T-helper 1 cell treated with Interleukin-12 subunit alpha and Interleukin-12 subunit beta and Interleukin-4 antibody, amounts not matched to agents 30 ng/mL and 1 ng/mL, for 36 hours (primary cell): ENCODE measurements around the gene TRIM61. TPM values are rescaled to one million over a fixed set of nuclear protein-coding genes. Genes with fewer than 3 reads are reported as not detected.
"Not testable (repeated sequence)": the region's sequence is repeated elsewhere in the genome, so short reads cannot be mapped to it uniquely, and the experiment has no call there.

Experiments
- intact Hi-C: fragments of 100-400 bp; cut with micrococcal nuclease; formaldehyde crosslinking; loops from one replicate; pipeline ENCODE4 v1.15.1; 2024
- total RNA-seq: library from RNA; stranded (reverse); gene quantifications from 2 replicates; pipeline ENCODE4 v1.2.3, GENCODE V29; 2022

Gene TRIM61
- 2.5 and 5.1 TPM in 2 replicates for total RNA-seq

DNA sequence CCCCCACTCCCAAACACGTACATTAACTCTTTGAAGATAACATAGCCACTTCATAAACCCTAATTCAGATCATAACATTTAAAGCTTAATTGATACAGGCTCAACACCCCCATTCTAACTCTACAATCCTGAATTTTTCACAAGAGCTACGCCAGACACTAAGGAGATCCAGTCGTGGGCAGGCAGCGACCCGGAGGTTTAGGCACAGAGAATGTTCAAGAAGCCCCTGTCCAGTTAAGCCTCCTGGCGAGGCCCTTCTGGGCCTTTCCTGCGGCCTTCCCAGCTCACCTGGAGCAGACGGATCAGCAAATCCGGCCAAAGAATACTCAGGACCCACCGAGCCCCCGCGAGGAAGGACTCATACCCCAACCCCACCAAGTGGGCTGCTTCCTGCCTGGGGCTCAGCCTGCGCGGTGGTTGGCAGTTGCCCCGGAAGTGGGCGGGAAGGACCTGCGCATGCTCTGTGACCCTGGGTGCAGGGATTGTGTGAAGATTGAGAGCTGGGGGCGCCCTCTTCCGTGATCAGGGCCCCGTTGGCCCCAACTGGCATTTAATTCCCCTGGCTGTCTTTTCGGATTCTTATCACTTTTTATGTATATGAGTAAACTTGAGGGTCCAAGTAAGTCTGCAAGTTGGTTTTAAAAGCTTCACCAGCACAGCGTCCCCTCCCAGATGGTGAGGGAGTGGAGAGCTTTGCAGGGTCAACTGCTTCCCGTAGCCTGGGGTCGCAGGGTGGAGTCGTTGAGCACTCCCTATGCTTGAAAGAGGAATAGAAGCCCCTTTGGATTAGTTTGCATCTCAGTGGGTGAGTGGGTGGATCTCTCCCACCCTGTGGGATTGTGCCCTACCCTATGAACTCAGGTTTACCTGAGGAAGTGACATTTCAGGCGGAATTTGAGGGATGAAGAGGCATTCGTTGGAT lies at the start of gene TRIM61:
Gene TRIM61, minus strand, starts transcription at position 415 of the 922 bp plus-strand sequence. CDS start 7,655 bp downstream, outside the sequence.
- intact Hi-C loops: loop anchor here (1.0 to 2.0 kb wide), 3 partner anchors 21 to 135 kb away; partner anchors contain the start of gene TMEM192

DNA sequence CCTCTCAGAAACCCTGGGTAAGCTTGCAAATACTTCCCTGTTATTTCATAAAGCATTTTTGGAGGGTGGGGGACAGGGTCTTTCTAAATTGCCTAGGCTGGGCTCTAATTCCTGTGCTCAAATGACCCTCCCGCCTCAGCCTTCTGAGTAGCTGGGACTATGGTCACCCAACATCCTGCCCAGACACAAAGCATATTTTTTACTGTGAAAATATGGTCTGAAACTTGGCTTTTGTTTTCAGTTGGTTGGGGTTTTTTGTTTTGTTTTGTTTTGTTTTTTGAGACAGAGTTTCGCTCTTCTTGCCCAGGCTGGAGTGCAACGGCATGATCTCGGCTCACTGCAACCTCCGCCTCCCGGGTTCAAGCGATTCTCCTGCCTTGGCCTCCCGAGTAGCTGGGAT lies 48.3 kb upstream of the TRIM61 start:
- intact Hi-C loops: not testable (repeated sequence)

DNA sequence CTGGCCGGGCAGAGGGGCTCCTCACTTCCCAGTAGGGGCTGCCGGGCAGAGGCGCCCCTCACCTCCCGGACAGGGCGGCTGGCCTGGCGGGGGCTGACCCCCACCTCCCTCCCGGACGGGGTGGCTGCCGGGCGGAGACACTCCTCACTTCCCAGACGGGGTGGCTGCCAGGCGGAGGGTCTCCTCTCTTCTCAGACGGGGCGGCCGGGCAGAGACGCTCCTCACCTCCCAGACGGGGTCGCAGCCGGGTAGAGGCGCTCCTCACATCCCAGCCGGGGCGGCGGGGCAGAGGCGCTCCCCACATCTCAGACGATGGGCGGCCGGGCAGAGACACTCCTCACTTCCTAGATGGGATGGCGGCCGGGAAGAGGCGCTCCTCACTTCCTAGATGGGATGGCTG lies 42.5 kb upstream of the TRIM61 start:
- intact Hi-C loops: not testable (repeated sequence)

DNA sequence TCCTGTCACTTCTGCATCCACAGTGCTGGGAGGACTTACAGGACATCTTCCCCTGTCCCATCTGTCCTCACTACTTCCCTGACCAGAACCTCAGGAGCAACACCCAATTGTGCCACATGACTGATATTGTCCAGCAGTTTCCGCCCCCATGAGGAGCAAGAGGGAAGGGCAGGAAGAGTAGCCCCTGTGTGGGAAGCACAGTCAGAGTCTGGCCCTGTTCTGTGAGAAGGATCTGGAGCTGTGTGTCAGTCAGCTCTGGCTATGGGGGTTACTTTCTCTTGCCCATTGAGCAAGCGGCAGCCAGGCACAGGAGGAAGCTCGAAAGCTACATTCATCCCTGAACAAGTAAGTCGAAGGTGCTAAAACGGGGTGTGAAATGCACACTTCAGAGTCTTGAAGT lies 39.5 kb upstream of the TRIM61 start:
- intact Hi-C loops: no loop called here

DNA sequence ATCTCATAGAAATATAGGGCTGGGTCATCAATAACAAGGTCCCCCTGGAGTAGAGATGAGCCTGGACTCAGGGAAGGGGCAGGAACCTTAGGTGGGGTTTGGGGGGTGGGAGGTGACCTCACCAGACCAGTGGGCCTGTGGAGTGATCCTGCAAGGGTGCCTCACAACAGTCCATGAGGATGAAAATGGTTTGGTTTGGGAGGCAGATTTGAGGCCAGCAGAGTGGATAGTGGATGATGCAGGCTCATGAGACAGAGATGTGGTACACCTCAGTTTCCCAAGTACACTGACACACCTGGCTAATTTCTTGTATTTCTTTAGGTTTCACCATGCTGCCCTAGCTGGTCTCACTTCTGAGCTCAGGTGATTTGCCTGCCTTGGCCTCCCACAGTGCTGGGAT lies 36.2 kb upstream of the TRIM61 start:
- intact Hi-C loops: loop anchor here (5.0 kb wide), 2 partner anchors 236 to 314 kb away; partner anchors contain the start of gene MSMO1

DNA sequence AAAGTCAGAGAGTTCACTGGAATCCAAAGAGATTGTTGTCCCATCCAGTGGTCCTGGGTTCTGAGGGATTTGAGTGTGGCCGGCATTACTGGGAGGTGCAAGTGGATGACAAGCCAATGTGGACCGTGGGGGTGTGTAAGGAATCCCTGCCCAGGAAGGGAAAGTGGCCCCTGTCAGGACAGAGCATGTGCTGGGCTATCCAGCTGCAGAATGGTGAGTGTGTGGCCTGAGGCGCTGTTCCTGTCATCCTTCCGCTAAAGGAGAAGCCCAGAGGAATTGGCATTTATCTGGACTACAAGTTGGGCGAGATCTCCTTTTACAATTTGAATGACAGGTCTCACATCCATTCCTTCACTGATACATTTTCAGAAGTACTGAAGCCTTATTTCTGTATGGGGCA lies 33.9 kb upstream of the TRIM61 start:
- intact Hi-C loops: loop anchor here (5.0 kb wide), 2 partner anchors 234 to 316 kb away; partner anchors contain the start of gene MSMO1

DNA sequence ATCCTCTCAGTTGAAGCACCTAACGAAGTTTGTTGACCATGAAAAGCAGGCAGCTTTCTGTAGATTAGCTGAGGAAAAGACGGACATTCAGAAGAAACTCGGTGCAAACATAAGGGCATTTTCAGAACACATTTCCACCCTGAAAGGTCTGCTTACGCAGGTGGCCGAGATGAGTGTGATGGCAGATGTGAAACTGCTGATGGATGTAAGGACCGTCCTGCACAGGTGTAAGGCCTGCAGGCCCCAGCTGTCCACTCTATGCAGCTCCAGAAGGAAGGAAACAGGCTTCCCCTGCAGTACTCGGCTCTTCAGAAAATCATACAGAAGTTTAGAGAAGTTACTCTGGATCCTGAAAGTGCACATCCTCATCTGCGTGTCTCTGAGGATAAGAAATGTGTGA lies 33.5 kb upstream of the TRIM61 start:
- intact Hi-C loops: loop anchor here (5.0 kb wide), 2 partner anchors 234 to 316 kb away; partner anchors contain the start of gene MSMO1

DNA sequence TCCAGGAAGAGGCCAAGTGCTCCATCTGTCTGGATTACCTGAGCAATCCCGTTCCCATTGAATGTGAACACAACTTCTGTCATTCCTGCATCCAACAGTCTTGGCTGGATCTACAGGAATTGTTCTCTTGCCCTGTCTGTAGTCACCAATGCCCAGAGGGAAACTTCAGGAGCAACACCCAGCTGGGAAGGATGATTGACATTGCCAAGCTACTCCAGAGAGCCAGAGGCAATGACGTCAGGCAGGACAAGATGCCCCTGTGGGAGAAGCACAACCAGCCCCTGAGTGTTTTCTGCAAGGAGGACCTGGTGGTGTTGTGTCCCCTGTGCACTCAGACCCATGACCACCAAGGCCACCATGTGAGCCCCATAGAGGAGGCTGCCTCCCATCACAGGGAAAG lies 33.0 kb upstream of the TRIM61 start:
- intact Hi-C loops: loop anchor here (5.0 kb wide), 2 partner anchors 233 to 317 kb away; partner anchors contain the start of gene MSMO1

DNA sequence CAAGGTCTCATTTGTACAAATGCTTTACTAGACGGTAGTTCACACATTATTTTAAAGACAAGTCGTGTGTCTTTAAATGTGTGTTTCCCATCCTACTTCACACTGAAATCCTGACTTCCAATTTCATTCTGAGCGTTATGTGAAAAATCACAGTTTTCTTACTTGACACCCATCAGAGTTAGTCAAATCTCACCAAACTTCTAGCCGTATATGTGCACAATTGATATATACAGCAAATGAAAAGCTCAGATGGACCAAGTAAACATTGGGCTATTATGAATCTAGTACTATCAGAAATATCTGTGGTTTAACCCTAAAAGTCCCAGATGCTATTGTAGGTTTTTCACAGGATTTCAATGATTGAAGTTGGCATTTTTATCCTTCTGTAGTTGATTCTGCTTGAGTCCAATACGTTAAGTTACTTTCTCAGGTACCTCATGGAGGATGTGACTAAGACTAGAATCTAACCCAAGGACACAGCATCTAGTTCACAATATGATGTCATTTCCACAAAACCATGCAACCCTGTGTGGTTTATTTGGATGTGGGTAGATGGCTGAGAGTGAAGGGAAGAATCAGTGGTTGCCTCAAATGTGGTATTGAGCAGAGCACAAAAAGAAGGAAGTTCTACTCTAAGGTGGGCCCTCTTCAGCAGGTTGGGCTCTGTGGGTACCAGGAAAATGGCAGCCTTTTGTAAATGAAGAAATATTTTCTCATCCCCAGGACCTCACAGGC lies 32.2 kb upstream of the TRIM61 start:
- intact Hi-C loops: loop anchor here (1.0 to 5.0 kb wide), 6 partner anchors 33 to 318 kb away; partner anchors contain the start of genes MSMO1 and TRIM61

DNA sequence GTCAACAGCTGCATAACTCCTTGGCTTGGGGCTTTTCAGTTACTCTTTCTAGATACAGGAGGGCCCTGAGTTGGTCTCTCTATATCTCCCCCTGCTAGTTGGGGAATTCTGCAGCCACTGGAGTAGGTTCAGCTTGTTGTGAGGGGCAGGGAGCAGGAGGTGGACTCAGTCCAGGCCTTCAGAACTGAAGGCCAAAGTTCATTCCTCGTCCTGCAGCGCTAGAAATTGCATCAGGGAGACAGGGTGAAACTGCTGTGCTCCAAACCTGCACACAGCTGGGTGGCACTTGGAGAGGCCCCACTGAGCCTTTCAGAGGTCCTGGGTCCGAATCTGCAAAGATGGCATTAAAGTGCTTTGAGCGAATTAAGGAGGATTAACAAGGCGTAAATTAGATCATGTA lies 29.4 kb upstream of the TRIM61 start:
- intact Hi-C loops: loop anchor here (5.0 kb wide), 1 partner anchor 80 kb away; no protein-coding TSS in a partner anchor

DNA sequence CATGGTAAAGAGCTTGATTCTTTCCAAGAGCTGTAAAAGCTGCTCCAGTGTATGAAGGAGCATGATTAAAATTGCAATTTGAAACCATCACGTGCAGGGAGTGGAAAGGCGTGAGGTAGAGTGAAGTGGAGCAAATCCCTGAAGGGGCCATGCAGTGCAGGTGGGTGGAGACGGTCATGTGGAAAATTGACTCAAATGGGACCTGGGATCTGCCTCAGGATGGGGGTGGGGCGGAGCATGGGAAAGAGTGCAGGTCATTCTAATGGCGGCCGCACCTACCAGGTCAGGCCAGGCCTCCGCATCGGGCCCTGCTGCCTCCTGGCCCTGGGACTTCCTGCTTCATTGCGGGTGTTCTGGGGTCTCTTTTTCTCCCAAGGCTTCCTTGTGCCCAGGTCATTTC lies 29.0 kb upstream of the TRIM61 start:
- intact Hi-C loops: loop anchor here (5.0 kb wide), 1 partner anchor 81 kb away; no protein-coding TSS in a partner anchor

DNA sequence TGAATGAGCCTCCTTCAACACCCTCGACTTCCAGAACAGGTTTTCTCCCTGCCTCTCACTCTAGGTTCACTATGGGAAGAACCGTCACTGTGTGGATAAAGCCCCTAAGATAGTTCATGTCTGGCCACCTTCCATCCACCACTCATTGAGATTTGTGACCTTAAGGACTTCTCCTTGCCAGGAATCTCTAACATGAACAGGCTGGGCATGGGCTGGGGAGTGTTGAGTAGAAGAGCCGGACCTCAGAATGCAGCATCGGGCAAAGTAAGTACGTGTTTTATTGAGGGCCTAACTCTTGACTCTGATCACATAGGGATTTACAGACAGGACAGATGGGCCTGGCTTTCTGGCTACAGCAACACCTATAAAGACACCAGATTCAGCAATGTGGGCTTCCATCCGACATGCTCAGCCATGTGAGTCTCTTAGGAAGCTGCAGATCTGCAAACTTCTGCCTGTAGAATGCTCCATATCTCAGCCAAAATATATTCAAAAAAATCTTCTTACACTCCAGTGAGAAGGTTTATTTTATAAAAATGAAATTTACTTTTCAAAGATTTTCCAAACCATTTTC lies 28.0 kb upstream of the TRIM61 start:
- intact Hi-C loops: loop anchor here (5.0 kb wide), 1 partner anchor 82 kb away; no protein-coding TSS in a partner anchor

DNA sequence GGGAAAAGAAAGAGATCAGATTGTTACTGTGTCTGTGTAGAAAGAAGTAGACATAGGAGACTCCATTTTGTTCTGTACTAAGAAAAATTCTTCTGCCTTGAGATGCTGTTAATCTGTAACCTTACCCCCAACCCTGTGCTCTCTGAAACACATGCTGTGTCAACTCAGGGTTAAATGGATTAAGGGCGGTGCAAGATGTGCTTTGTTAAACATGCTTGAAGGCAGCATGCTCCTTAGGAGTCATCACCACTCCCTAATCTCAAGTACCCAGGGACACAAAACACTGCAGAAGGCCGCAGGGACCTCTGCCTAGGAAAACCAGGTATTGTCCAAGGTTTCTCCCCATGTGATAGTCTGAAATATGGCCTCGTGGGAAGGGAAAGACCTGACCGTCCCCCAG lies 24.5 kb upstream of the TRIM61 start:
- intact Hi-C loops: not testable (repeated sequence)

DNA sequence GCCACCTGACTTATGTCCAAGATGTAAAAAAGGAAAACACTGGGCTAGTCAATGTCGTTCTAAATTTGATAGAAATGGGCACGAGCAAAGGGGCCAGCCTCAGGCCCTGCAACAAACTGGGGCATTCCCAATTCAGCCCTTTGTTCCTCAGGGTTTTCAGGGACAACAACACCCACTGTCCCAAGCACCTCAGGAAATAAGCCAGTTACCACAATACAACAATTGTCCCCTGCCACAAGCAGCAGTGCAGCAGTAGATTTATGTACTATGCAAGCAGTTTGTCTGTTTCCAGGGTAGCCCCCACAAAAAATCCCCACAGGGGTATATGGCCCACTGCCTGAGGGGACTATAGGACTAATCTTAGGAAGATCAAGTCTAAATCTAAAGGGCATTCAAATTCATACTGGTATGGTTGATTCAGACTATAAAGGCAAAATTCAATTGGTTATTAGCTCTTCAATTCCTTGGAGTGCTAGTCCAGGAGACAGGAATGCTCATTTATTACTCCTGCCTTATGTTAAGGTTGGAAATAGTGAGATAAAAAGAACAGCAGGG lies 21.1 kb upstream of the TRIM61 start:
- intact Hi-C loops: not testable (repeated sequence)

DNA sequence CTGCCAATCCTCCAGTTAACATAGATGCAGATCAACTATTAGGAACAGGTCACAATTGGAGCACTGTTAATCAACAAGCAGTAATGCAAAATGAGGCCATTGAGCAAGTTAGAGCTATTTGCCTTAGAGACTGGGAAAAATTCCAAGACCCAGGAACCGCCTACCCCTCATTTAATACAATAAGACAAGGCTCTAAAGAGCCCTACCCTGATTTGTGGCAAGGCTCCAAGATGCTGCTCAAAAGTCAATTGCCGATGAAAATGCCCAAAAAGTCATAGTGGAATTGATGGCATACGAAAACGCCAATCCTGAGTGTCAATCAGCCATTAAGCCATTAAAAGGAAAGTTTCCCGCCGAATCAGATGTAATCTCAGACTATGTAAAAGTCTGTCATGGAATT lies 20.5 kb upstream of the TRIM61 start:
- intact Hi-C loops: no loop called here

DNA sequence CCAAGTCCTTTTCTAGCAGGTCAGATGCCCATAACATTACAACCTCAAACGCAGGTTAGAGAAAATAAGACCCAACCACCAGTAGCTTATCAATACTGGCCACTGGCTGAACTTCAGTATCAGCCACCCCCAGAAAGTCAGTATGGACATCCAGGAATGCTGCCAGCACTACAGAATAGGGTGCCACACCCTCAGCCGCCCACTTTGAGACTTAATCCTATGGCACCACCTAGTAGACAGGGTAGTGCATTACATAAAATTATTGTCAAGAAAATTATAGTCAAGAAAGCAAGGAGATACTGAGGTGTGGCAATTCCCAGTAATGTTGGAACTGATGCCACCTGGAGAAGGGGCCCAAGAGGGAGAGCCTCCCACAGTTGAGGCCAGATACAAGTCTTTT lies 19.9 kb upstream of the TRIM61 start:
- intact Hi-C loops: no loop called here

DNA sequence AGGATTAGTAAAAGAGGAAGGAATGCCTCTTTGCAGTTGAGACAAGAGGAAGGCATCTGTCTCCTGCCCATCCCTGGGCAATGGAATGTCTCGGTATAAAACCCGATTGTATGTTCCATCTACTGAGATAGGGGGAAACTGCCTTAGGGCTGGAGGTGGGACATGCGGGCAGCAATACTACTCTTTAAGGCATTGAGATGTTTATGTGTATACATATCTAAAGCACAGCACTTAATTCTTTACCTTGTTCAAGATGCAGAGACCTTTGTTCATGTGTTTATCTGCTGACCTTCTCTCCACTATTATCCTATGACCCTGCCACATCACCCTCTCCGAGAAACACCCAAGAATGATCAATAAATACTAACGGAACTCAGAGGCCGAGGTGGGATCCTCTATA lies 18.7 kb upstream of the TRIM61 start:
- intact Hi-C loops: not testable (repeated sequence)

DNA sequence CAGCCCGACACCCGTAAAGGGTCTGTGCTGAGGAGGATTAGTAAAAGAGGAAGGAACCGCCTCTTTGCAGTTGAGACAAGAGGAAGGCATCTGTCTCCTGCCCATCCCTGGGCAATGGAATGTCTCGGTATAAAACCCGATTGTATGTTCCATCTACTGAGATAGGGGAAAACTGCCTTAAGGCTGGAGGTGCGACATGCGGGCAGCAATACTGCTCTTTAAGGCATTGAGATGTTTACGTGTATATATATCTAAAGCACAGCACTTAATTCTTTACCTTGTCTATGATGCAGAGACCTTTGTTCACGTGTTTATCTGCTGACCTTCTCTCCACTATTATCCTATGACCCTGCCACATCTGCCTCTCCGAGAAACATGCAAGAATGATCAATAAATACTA lies 13.3 kb upstream of the TRIM61 start:
- intact Hi-C loops: not testable (repeated sequence)

DNA sequence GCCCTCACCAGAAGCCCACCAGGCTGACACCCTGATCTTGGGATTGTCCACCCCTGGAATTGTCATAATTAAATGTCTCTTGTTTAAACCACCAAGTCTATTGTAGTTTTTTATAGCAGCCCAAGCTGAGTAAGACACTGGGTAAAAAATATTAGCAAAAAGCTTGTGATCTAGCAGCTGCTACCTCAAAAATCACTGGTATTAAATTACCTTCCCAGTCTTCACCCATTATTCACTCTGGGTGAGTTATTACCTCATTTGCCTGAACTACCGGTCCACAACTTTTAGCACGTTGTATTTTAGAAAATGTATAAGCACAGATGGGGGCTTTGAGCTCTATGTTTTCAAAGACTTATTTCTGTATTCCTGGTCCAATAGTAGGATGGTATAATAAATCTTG lies 12.0 kb upstream of the TRIM61 start:
- intact Hi-C loops: no loop called here

DNA sequence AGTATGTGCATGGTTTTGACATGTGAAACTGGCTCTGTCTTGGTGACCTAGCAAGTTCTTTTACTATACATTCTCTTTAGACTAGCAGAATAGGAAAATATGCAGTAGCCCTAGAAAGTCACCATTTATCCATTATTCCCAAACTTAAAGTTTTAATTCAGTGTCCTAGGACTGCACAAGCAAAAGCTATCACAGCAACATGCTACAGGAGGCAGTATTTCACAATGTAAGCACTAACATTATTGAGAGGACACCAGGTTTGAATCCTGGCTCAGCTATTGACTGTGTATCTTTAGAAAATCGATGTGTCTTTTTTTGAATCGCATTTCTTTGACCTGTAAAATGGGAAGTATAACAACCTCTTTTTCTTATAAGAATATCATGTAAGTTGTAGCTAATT lies 5.5 kb downstream of the TRIM61 start:
- intact Hi-C loops: loop anchor here (1.0 kb wide), 1 partner anchor 124 kb away; no protein-coding TSS in a partner anchor

DNA sequence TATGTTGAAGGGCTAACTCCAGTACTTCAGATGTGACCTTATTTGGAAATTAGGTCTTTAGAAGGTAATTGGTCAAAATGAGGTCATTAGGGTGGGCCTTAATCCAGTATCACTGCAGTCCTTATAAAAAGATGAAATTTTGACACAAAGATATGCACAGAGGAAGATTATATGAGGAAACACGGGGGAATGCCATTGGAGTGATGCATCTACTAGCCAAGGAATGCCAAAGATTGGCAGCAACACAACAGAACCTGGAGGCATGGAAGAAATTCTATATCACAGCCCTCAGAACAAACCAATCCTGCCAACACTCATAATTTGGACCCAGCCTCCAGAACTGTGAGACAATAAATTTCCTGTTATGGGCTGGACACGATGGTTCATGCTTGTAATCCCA lies 17.6 kb downstream of the TRIM61 start:
- intact Hi-C loops: loop anchor here (5.0 kb wide), 3 partner anchors 137 to 1793 kb away; partner anchors contain the start of genes KLHL2 and NAF1
